Keratinocyte (primary cell): ENCODE data around the gene WLS. TPM values are rescaled to one million over a fixed set of nuclear protein-coding genes. Genes with fewer than 3 reads are reported as not detected.

Experiments used
- DNase-seq: peaks from one replicate; pipeline ENCODE4 v3.0.0-alpha.2; 2011; ENCODE audit warnings: low read depth, missing footprints, low spot score
- FAIRE-seq: peaks from 2 replicates; lab custom pipeline; 2011; peaks lifted over from hg19 to GRCh38; lab: Jason Lieb, UNC
- H2AFZ ChIP-seq: 2 replicates; pipeline ENCODE4 v1.6.0; 2012; ENCODE audit warnings: low read length, control low read depth, inconsistent platforms; ENCODE audit not compliant: control insufficient read depth
- H3K27ac ChIP-seq: 2 replicates; pipeline ENCODE4 v1.5.1; 2011; ENCODE audit warnings: low read length; ENCODE audit not compliant: control insufficient read depth, insufficient read depth
- H3K27me3 ChIP-seq: 3 replicates; pipeline ENCODE4 v1.6.0; 2011; ENCODE audit warnings: low read length; ENCODE audit not compliant: control insufficient read depth, insufficient read depth; ENCODE audit errors: extremely low read depth
- H3K36me3 ChIP-seq, 2 experiments: 2 replicates in 1 of 2; 3 replicates in 1 of 2; pipeline ENCODE4 v1.5.1; 2011; ENCODE audit warnings: low read length in 2 of 2, mild to moderate bottlenecking in 1 of 2; ENCODE audit not compliant: control insufficient read depth in 2 of 2, insufficient read depth in 2 of 2; ENCODE audit errors: extremely low read depth in 1 of 2
- H3K4me1 ChIP-seq: 3 replicates; pipeline ENCODE4 v1.5.1; 2011; ENCODE audit warnings: low read length; ENCODE audit not compliant: control insufficient read depth, insufficient read depth; ENCODE audit errors: extremely low read depth
- H3K4me2 ChIP-seq: 3 replicates; pipeline ENCODE4 v1.6.0; 2011; ENCODE audit warnings: low read depth, low read length; ENCODE audit not compliant: control insufficient read depth, insufficient read depth; ENCODE audit errors: extremely low read depth
- H3K4me3 ChIP-seq, 3 experiments: fragments of 200-600 bp in 1 of 3; sonication (generic) in 1 of 3; 2 replicates in 2 of 3; 3 replicates in 1 of 3; pipeline ENCODE4 v1.5.1; 2011 to 2016; ENCODE audit warnings: low read length in 3 of 3, mild to moderate bottlenecking in 3 of 3, control low read depth in 2 of 3, inconsistent platforms in 1 of 3, low read depth in 1 of 3, mixed read lengths in 1 of 3, mixed run types in 1 of 3, moderate library complexity in 1 of 3; ENCODE audit not compliant: control insufficient read depth in 2 of 3, insufficient read depth in 2 of 3; ENCODE audit errors: extremely low read depth in 1 of 3
- H3K79me2 ChIP-seq: 2 replicates; pipeline ENCODE4 v1.6.0; 2012; ENCODE audit warnings: low read length; ENCODE audit not compliant: control insufficient read depth, insufficient read depth
- H3K9ac ChIP-seq: 3 replicates; pipeline ENCODE4 v1.6.0; 2011; ENCODE audit warnings: low read length; ENCODE audit not compliant: control insufficient read depth, insufficient read depth; ENCODE audit errors: extremely low read depth
- H3K9me1 ChIP-seq: 3 replicates; pipeline ENCODE4 v1.6.0; 2011; ENCODE audit warnings: low read length; ENCODE audit not compliant: control insufficient read depth, insufficient read depth; ENCODE audit errors: extremely low read depth
- H3K9me3 ChIP-seq: 2 replicates; pipeline ENCODE4 v1.5.1; 2012; ENCODE audit warnings: low read depth, low read length; ENCODE audit not compliant: control insufficient read depth
- H4K20me1 ChIP-seq: 3 replicates; pipeline ENCODE4 v1.6.0; 2011; ENCODE audit warnings: low read length; ENCODE audit not compliant: control insufficient read depth, insufficient read depth; ENCODE audit errors: extremely low read depth
- EZH2 ChIP-seq: IDR thresholded peaks from one replicate; pipeline ENCODE4 v1.6.1; 2012; ENCODE audit warnings: inconsistent platforms, mild to moderate bottlenecking, low read length, moderate library complexity
- dilution Hi-C: fragments of 300-500 bp; cut with MboI; formaldehyde crosslinking; loops from one replicate; pipeline ENCODE4 v1.7.0; 2020; ENCODE audit warnings: low sequenced_read_pairs; ENCODE audit not compliant: extremely low pct_ligation_motif_present
- polyA plus RNA-seq, 5 experiments: library from polyadenylated mRNA; depleted of rRNA in 3 of 5; stranded (reverse) in 3 of 5; stranded (forward) in 1 of 5; unstranded in 1 of 5; fragments of >200 nt; gene quantifications; 1 replicate in 1 of 5; 2 replicates in 3 of 5; 3 replicates in 1 of 5; pipeline versions ENCODE4 v1.2.1 to v1.2.3, GENCODE V29; 2011 to 2012; ENCODE audit warnings: missing spikeins in 2 of 5, low read depth in 1 of 5, low replicate concordance in 1 of 5
- TF ChIP-seq, protein P1 (sequence below), 3 experiments: IDR thresholded peaks in 1 of 3; conservative IDR thresholded peaks in 1 of 3; optimal IDR thresholded peaks in 1 of 3; 2 replicates in 2 of 3; 3 replicates in 1 of 3; pipeline versions ENCODE3 to v1.5.1; 2011; ENCODE audit warnings: low read length in 3 of 3, mild to moderate bottlenecking in 3 of 3, moderate library complexity in 2 of 3, control low read depth in 1 of 3, inconsistent platforms in 1 of 3; ENCODE audit not compliant: insufficient read depth in 2 of 3; ENCODE audit errors: extremely low read depth in 1 of 3

WLS gene
- polyA plus RNA-seq, 1 donor (not counting 4 experiments of a cell fraction or from before 2014, with no cell fraction given) = 92.4 TPM

DNA sequence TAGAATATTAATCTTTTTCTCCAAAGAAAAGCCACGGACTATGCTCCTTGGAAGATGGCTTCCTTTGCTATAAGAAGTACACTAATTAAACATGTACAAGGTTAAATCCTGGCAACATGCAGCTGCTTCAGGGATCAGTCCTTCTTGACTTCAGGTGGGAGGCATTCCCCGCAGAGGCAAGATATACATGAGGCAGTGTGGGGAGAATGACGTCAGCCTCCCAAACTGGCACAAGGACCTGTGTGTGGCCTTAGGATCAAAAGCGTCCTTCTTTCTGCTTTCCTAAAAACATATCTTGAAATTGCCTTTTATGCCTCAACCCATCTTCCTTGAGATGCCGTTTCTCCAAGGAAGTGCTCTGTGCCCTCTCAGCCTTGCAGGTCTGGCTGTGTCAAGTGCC lies 90.3 kb downstream of the WLS start:
- TF ChIP-seq, protein P1, sequence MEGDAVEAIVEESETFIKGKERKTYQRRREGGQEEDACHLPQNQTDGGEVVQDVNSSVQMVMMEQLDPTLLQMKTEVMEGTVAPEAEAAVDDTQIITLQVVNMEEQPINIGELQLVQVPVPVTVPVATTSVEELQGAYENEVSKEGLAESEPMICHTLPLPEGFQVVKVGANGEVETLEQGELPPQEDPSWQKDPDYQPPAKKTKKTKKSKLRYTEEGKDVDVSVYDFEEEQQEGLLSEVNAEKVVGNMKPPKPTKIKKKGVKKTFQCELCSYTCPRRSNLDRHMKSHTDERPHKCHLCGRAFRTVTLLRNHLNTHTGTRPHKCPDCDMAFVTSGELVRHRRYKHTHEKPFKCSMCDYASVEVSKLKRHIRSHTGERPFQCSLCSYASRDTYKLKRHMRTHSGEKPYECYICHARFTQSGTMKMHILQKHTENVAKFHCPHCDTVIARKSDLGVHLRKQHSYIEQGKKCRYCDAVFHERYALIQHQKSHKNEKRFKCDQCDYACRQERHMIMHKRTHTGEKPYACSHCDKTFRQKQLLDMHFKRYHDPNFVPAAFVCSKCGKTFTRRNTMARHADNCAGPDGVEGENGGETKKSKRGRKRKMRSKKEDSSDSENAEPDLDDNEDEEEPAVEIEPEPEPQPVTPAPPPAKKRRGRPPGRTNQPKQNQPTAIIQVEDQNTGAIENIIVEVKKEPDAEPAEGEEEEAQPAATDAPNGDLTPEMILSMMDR (optimal IDR thresholded peaks at IDR 0.05 in 1 of 3, IDR thresholded peaks at IDR 0.05 in 1 of 3, conservative IDR thresholded peaks at IDR 0.05 in 1 of 3; ENCODE audit: extremely low read depth in 1 of 3, insufficient read depth in 2 of 3, low read length in 3 of 3) = no peak
- no peak for TF ChIP-seq EZH2
- no peak overlapping the region for H3K4me3 ChIP-seq
- FAIRE-seq (no peak), DNase-seq (no peak)
- dilution Hi-C loops = loop anchor here (25.0 kb wide), 1 partner anchor 195 kb away; no protein-coding TSS in a partner anchor
- no peaks in the 10 kb centered on the region for H3K9me3 ChIP-seq
- H3K9me1 ChIP-seq = no peaks in the 10 kb centered on the region
- no peak overlapping the region for H2AFZ ChIP-seq
- H3K27ac ChIP-seq = no peak overlapping the region
- no peaks in the 10 kb centered on the region for H3K27me3 ChIP-seq
- no peak overlapping the region for H3K9ac ChIP-seq
- H3K4me2 ChIP-seq = no peak overlapping the region
- peaks cover 4 to 10% of the 10 kb centered on the region in 2 experiments for H3K36me3 ChIP-seq
- H3K79me2 ChIP-seq = no peaks in the 10 kb centered on the region
- H3K4me1 ChIP-seq = peaks cover 8% of the 10 kb centered on the region
- no peaks in the 10 kb centered on the region for H4K20me1 ChIP-seq

DNA sequence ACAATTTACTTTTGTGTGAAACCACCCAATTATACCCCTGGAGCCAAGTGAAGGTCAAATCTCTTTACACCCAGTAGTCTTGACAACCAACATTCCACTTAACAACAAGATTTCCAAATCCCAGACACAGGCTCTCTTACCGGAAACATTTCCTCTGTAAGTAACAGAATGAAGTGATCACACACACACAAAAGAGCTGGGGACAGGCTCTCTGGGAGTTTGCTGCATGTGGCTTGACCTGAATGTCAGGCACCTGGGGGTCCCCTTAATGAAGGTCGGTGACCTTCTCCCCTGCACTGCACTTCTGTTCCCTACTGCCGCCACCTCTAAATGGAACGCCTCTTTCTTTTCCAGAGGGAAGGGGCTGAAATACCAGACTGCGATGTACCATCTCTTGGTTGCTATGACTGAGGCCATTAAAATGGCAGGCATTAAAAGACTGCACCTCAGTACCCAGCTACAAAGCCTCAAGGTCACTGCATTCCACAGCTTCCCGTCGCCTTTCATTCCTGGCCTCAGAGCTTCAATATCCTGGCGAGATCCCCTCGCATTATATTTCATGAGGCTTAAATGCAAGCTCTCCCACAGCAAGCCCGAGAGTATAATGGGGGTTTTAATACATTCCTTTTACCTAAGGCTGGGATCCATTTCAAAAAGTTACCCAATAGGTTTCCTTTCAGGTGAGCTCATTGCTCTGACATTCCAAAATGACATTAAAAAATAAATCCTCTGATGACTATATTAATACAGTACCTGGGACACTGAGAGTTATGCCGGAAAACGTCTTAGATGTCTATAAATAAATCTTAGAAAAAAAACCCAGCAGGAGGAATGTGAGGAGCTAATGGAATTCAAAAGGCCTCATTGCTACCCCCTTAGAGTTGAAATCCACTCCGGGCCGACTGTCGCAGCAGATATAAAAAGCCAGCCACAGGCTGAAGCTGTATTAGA lies 91.0 kb downstream of the WLS start:
- no peak overlapping the region for H3K4me2 ChIP-seq
- no peaks in the 10 kb centered on the region for H3K27me3 ChIP-seq
- no peaks in the 10 kb centered on the region for H3K79me2 ChIP-seq
- no peaks in the 10 kb centered on the region for H4K20me1 ChIP-seq
- FAIRE-seq = no peak
- DNase-seq = no peak
- H3K36me3 ChIP-seq = peaks cover 11 to 12% of the 10 kb centered on the region in 2 experiments
- H3K9me1 ChIP-seq = no peaks in the 10 kb centered on the region
- no peak overlapping the region for H3K27ac ChIP-seq
- dilution Hi-C loops = loop anchor here (25.0 kb wide), 1 partner anchor 196 kb away; no protein-coding TSS in a partner anchor
- no peaks in the 10 kb centered on the region for H3K9me3 ChIP-seq
- no peak overlapping the region for H3K4me3 ChIP-seq
- no peak overlapping the region for H3K9ac ChIP-seq
- peaks cover 13% of the 10 kb centered on the region for H3K4me1 ChIP-seq
- H2AFZ ChIP-seq = no peak overlapping the region
- TF ChIP-seq, protein P1 (optimal IDR thresholded peaks at IDR 0.05 in 1 of 3, IDR thresholded peaks at IDR 0.05 in 1 of 3, conservative IDR thresholded peaks at IDR 0.05 in 1 of 3; ENCODE audit: extremely low read depth in 1 of 3, insufficient read depth in 2 of 3, low read length in 3 of 3) = no peak
- no peak for TF ChIP-seq EZH2
